HG02852 (cell line): ENCODE measurements around the gene UBE3B.
A peak's percentile ranks its signal among the peaks of the same experiment; 100 is the strongest.
"Not testable (repeated sequence)": the region's sequence is repeated elsewhere in the genome, so short reads cannot be mapped to it uniquely, and the experiment has no call there.

Experiments
- ATAC-seq: cut with Tn5 transposase; IDR thresholded peaks from one replicate; pipeline ENCODE4 v1.9.1; 2021; ENCODE audit warnings: mild to moderate bottlenecking, moderate library complexity; ENCODE audit not compliant: unreplicated experiment

The UBE3B gene

GRCh38 chr12:109477185-109477962, at the start of gene UBE3B, which contains the start of gene KCTD10:
Gene UBE3B, plus strand, starts transcription at chr12:109477634. Its CDS starts 5,918 bp downstream, at chr12:109483552.
Gene KCTD10, minus strand, starts transcription at chr12:109477300. Its CDS starts 38 bp downstream, at chr12:109477262.
- ATAC-seq = peak; percentile 90

- no peak for ATAC-seq
Measured at GRCh38 chr12:109428037-109428629, 49.3 kb upstream of the UBE3B start.

- ATAC-seq = not testable (repeated sequence)
Measured at GRCh38 chr12:109428804-109429203, 48.6 kb upstream of the UBE3B start.

GRCh38 chr12:109430244-109430643, 47.2 kb upstream of the UBE3B start:
- ATAC-seq = no peak

GRCh38 chr12:109432431-109432830, 45.0 kb upstream of the UBE3B start:
- ATAC-seq = no peak

- no peak for ATAC-seq
Measured at GRCh38 chr12:109432842-109433304, 44.6 kb upstream of the UBE3B start.

- ATAC-seq = no peak
Measured at GRCh38 chr12:109433618-109434017, 43.8 kb upstream of the UBE3B start.

GRCh38 chr12:109434582-109434981, 42.9 kb upstream of the UBE3B start:
- no peak for ATAC-seq

- ATAC-seq = no peak
Measured at GRCh38 chr12:109435428-109436187, 41.8 kb upstream of the UBE3B start.

- ATAC-seq = no peak
Measured at GRCh38 chr12:109436188-109436560, 41.3 kb upstream of the UBE3B start.

GRCh38 chr12:109439181-109439580, 38.3 kb upstream of the UBE3B start:
- ATAC-seq = no peak

GRCh38 chr12:109439951-109440350, 37.5 kb upstream of the UBE3B start:
- not testable (repeated sequence) for ATAC-seq

GRCh38 chr12:109440851-109441490, 36.5 kb upstream of the UBE3B start:
- no peak for ATAC-seq

GRCh38 chr12:109443794-109444193, 33.6 kb upstream of the UBE3B start:
- no peak for ATAC-seq

GRCh38 chr12:109444259-109444658, 33.2 kb upstream of the UBE3B start:
- ATAC-seq = no peak

- ATAC-seq = no peak
Measured at GRCh38 chr12:109445191-109445609, 32.2 kb upstream of the UBE3B start.

GRCh38 chr12:109446869-109447268, 30.6 kb upstream of the UBE3B start:
- ATAC-seq = no peak

GRCh38 chr12:109447482-109447881, 30.0 kb upstream of the UBE3B start:
- ATAC-seq = no peak

- no peak for ATAC-seq
Measured at GRCh38 chr12:109448272-109448671, 29.2 kb upstream of the UBE3B start.

- ATAC-seq = no peak
Measured at GRCh38 chr12:109448707-109449390, 28.6 kb upstream of the UBE3B start.
